Amygdala (tissue), 56 donors: ENCODE measurements around the gene MGMT.
A peak's percentile ranks its signal among the peaks of the same experiment; 100 is the strongest.

Experiments used
- DNase-seq, 56 donors: peaks; one replicate each; lab custom pipeline; 2025; lab: John Stamatoyannopoulos, UW

Gene MGMT

GRCh38 chr10:129449893-129450292, 17.1 kb upstream of the MGMT start:
- no peak for DNase-seq

DNA sequence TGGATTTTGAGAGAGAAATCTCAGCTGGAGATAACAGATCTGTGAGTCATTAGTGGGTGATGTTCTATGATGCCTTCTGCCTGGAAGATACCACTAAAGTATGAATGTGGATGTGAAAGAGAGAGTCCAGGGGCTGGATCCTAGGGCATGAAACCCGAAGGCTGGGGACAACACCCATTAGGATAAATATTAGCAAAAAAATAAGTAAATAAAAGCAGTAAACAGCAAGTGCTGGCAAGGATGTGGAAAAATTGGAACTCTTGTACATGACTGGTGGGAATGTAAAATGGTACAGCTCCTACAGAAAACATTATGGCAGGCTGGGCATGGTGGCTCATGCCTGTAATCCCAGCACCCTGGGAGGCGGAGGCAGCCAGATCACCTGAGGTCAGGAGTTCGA, 16.6 kb upstream of the MGMT start:
- no peak for DNase-seq

- DNase-seq: no peak
These were observed 11.4 kb upstream of the MGMT start for GRCh38 chr10:129455625-129456024.

DNA sequence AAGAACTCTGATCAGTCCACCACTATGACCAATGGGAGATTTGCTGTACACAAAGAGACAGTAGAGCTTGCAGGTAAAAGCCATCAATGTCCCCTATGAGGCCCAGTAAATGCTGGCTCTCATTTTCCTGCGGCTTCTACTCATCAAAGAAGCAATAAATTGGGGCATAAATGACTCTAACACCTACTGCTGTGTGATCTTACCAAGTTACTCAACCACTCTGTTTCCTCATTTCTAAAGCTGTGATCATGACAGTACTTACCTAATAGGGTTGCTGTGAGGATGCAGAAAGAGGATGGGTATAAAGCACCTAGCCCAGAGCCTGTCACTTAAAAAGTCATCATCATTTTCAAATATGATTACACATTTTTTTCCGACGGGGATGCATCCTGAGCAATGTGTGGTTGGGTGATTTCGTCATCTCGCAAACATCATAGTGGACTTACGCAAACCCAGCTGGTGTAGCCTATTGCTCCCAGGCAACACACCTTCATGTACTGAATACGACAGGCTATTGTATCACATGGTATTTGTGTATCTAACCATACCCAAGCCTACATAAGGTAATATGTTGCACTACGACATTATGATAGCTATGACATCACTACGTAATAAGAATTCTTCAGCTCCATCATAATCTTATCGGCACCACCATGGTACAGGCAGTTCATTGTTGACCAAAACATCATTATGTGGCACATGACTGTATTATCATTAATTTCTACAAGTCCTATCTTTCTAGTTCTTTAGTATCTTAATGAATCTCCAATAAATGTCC, 7.1 kb upstream of the MGMT start:
- DNase-seq: no peak

DNA sequence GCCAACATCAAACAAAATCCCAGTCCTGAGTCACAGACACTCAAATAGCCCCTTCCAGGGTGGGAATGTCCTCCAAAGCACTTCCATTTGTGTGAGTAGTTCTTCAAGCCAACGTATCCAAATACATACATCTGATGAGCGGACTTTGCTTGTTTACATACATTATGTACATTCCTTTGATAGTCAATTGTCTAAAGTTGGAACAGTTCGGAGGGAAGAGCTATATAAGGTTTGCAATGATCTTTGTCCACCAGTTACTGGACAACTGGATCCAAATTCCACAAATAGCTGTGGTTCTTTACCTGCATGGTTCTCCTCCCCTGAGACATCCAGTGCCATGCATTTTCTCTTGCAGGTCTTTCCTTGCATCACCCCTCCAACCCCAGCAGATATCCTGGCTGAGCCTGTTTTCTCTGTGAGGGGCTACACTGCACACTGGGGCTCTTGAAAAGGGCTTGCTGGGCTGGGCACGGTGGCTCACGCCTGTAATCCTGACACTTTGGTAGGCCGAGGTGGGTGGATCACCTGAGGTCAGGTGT, 4.7 kb upstream of the MGMT start:
- no peak for DNase-seq

GRCh38 chr10:129464251-129464650, 2.8 kb upstream of the MGMT start:
- no peak for DNase-seq

DNA sequence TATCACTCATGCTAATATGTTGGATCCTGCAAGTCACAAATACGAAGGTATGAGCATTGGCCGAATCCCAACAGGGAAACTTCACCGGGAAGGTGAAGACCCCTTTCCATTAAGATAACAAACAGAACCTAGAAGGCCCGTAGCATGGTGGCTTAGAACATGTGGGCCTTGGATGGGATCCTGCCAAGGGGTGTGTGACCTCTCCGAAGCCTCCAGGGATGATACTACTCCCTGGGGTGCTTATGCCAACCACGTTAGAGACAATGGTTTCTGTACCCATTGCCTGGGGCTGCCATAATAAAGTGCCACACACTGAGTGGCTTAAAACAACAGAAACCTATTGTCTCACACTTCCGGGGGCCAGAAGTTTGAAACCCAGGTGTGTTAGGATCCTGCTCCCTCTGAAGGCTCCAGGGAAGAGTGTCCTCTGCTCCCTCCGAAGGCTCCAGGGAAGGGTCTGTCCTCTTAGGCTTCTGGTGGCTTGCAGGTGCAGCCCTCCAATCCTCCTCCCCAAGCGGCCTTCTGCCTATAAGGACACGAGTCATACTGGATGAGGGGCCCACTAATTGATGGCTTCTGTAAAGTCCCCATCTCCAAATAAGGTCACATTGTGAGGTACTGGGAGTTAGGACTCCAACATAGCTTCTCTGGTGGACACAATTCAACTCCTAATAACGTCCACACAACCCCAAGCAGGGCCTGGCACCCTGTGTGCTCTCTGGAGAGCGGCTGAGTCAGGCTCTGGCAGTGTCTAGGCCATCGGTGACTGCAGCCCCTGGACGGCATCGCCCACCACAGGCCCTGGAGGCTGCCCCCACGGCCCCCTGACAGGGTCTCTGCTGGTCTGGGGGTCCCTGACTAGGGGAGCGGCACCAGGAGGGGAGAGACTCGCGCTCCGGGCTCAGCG, 992 bp upstream of the MGMT start:
- peak in 2 of 56 donors; percentile 24 to 56 for DNase-seq

GRCh38 chr10:129467359-129468064, 471 bp downstream of the MGMT start:
- DNase-seq: peak in 10 of 56 donors; percentile 15 to 55 (median 36)

DNA sequence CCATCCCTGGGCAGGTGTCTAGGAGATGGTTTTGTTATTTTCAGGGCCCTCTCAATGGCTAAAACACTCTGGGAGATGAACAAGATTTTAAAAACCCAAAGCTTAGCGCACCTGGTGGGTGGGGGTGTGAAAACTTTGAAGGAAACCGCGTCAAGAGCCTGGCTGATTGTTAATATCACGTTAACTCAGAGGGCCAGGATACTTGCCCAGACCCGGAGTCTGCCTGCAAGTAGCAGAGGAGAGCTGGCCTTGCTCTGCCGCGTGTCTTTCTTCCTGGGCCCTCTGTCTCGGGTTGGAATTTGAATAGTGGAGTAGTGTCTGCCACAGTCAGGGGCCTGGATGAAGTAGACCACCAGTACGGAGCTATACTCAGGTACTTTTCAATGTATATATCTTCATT, 1.1 kb downstream of the MGMT start:
- no peak for DNase-seq

GRCh38 chr10:129470103-129470851, 3.2 kb downstream of the MGMT start:
- DNase-seq: no peak

DNA sequence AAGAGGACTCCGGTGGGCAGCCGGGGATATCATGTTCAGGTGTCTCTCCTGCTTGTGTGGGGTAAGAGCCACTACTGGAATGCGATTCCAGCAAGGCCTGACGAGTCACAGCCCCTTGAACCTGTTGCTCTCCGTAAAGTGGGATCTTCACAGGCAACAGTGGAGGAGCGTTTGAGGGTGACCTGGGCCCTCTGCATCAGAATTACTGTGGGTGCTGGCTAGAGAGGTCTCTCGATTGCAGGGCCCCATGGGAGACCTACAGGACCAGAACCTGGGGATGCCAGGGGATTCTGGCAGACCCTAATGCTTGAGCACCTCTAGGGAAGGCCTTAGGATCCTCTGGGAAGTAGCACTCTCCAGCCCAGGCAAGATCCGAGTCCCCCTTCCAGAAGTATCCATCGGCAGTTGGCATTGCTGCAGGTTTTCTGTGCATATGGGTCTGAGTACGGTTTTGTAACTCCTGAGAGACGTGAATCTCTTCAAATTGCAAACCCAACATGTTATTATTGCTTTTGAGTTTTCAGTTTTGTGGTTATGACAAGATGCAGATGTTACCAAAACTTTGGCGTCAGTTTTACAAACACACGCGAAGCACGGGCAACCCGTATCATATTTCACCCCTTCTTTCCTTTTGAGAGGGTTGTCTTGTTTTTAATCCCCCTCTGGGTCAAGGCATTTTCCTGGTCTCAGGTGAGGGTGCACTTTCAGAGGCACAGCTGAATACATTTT, 4.6 kb downstream of the MGMT start:
- no peak for DNase-seq

DNA sequence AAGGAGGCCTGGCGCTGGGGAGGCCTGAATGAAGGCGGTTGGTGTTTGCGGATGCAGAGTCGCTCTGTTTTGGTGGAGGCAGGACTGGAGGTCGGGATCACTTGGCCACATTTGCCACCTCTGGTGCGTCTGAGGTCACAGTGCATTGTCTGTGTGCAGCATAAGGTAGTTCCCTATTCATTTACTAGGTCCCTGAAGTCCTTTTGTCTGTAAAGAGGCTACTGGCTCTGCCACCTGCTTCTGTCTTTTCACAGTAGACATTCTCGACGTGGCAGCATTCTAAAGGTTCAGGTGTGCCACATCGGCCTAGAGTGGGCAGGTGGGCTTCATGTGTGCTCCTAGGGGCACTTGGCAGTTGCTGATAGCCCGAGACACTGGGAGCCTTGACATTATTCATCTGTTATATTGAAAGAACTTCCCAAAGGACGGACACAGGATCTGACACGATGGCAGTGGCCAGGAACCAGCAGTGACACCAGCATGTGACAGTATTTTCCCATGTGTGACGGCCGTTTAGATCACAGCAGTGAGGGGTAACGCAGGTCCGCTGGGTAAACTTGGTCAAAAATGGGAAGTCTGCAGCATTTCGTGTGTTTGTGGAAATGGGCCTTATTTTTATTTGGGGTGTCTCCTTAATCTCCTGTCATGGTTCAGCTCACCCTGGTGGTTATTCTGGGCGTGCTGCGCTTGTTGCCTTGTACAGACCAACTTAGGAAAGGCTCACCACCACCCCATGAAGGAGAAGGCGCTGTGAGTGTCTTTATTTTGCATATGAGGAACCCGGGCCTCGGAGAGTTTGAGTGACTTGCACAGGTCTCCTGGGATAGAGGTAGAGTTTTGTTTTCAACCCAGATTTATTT, 5.9 kb downstream of the MGMT start:
- no peak for DNase-seq

DNA sequence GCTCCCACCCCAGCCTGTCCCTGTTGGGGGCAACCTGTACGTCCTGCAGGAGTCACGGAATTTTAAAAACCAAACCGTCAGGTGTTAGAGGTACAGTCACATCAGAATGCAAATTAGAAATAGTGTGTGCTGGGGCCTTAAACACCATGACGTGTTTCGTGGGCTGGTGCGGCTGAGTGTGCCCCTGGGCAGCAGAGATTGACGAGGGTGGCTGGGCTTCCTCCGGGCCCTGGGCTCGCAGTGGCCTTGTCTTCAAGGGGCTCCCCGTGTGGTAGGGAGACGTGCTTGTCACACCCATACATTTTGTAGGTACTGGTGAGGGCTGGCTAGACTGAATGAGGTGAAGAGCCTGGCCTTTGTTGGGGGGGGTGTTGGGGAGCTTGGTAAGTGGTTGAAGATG, 7.6 kb downstream of the MGMT start:
- DNase-seq: no peak

DNA sequence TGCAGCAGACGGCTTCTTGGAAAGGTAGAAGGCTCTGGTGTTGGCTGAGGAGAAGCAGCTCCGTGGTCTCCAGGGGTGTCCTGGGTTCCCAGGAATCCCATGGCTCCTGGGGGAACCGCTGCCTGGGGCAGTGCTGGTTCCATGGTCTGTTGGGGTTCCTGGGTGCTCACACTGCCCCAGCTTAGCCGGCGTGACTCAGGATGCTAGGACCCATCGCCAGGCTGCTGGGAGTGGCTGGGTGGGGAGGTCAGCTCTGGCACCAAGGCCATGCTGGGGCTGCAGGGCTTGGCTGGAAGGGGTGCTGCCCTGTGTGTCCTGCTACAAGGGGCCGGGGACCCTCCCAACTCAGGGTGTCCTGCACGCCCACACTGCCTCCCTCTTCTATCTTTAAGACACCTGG, 9.4 kb downstream of the MGMT start:
- no peak for DNase-seq

DNA sequence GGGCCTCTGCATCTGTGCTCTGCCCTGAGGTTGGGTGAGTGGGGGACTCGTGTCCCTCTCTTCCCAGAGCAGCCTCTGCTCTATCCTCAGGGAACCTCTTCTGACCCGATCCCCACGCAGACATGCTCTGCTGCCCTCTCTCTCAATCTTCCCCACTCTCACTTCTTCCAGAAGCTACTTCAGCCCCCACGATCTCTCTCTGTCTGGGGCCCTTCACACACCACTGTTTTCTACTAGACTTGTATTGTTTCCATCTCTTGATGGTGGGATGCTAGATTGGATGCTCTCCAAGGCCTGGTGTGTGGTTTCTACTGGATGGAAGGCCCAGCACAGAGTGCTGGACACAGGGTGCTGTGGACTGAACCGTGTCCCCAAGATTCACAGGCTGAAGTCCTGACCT, 10.0 kb downstream of the MGMT start:
- no peak for DNase-seq

- no peak for DNase-seq
These were observed 14.6 kb downstream of the MGMT start for GRCh38 chr10:129481641-129482040.

- DNase-seq: no peak
These were observed 16.5 kb downstream of the MGMT start for GRCh38 chr10:129483430-129484010.

DNA sequence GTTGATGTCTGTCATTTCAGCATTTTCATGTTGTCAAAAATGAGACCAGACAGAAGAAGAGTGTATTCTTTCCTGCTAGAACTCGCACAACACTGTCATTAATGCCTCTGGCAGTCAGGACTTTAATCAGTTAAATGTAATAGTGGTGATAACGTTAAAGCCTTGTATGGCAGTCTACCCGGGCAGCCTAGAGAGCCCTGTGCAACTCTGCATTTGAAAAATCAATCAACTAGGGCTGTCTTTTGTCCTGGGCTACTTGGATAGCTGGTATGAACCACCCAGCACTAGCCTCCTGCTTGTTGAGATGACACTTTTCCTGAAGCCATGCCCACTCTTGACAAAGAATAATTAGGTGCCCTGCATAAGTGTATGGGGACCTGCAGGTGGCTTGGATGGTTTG, 19.8 kb downstream of the MGMT start:
- no peak for DNase-seq
